ENCODE results near the gene ACOX2. TPM values are rescaled to one million over a fixed set of nuclear protein-coding genes. Genes with fewer than 3 reads are reported as not detected.
"Not testable (repeated sequence)": the region's sequence is repeated elsewhere in the genome, so short reads cannot be mapped to it uniquely, and the experiment has no call there.

The ACOX2 gene
- total RNA-seq, 1 experiment from 2014 or later: 3.0 TPM

GRCh38 chr3:58551636-58552180, 14.7 kb upstream of the ACOX2 start:
- in situ Hi-C loops (cut with HindIII; ENCODE audit: low pct_unique_long_range_greater_than_20kb, low sequenced_read_pairs): no loop called here
- no peak for DNase-seq (ENCODE audit: low read depth, low spot score)

- no peak for DNase-seq (ENCODE audit: low read depth, low spot score)
- in situ Hi-C loops (cut with HindIII; ENCODE audit: low pct_unique_long_range_greater_than_20kb, low sequenced_read_pairs): no loop called here
These were observed 7.6 kb upstream of the ACOX2 start for GRCh38 chr3:58544541-58544940.

- in situ Hi-C loops (cut with HindIII; ENCODE audit: low pct_unique_long_range_greater_than_20kb, low sequenced_read_pairs): no loop called here
- no peak for DNase-seq (ENCODE audit: low read depth, low spot score)
These were observed 3.3 kb upstream of the ACOX2 start for GRCh38 chr3:58540176-58540858.

GRCh38 chr3:58539626-58540025, 2.6 kb upstream of the ACOX2 start:
- DNase-seq (ENCODE audit: low read depth, low spot score): no peak

GRCh38 chr3:58537412-58538301, 667 bp upstream of the ACOX2 start:
- no peak for DNase-seq (ENCODE audit: low read depth, low spot score)
- in situ Hi-C loops (cut with HindIII; ENCODE audit: low pct_unique_long_range_greater_than_20kb, low sequenced_read_pairs): no loop called here

More at GRCh38 chr3:58539626-58540025, 2.6 kb upstream of the ACOX2 start:
- in situ Hi-C loops (cut with HindIII; ENCODE audit: low pct_unique_long_range_greater_than_20kb, low sequenced_read_pairs): no loop called here

- DNase-seq (ENCODE audit: low read depth, low spot score): no peak
- in situ Hi-C loops (cut with HindIII; ENCODE audit: low pct_unique_long_range_greater_than_20kb, low sequenced_read_pairs): no loop called here
These were observed 1.2 kb downstream of the ACOX2 start for GRCh38 chr3:58535531-58536500.

- in situ Hi-C loops (cut with HindIII; ENCODE audit: low pct_unique_long_range_greater_than_20kb, low sequenced_read_pairs): no loop called here
- DNase-seq (ENCODE audit: low read depth, low spot score): no peak
These were observed 2.1 kb downstream of the ACOX2 start for GRCh38 chr3:58534592-58535494.

- in situ Hi-C loops (cut with HindIII; ENCODE audit: low pct_unique_long_range_greater_than_20kb, low sequenced_read_pairs): no loop called here
- peak; percentile 78 for DNase-seq (ENCODE audit: low read depth, low spot score)
These were observed 4.2 kb downstream of the ACOX2 start for GRCh38 chr3:58532794-58533220.

GRCh38 chr3:58531956-58532355, 5.0 kb downstream of the ACOX2 start:
- in situ Hi-C loops (cut with HindIII; ENCODE audit: low pct_unique_long_range_greater_than_20kb, low sequenced_read_pairs): no loop called here
- peak; percentile 51 for DNase-seq (ENCODE audit: low read depth, low spot score)

GRCh38 chr3:58531555-58531954, 5.4 kb downstream of the ACOX2 start:
- DNase-seq (ENCODE audit: low read depth, low spot score): no peak
- in situ Hi-C loops (cut with HindIII; ENCODE audit: low pct_unique_long_range_greater_than_20kb, low sequenced_read_pairs): no loop called here

- DNase-seq (ENCODE audit: low read depth, low spot score): no peak
- in situ Hi-C loops (cut with HindIII; ENCODE audit: low pct_unique_long_range_greater_than_20kb, low sequenced_read_pairs): no loop called here
These were observed 6.6 kb downstream of the ACOX2 start for GRCh38 chr3:58530354-58530865.

GRCh38 chr3:58529516-58530353, 7.3 kb downstream of the ACOX2 start:
- in situ Hi-C loops (cut with HindIII; ENCODE audit: low pct_unique_long_range_greater_than_20kb, low sequenced_read_pairs): no loop called here
- peak; percentile 67 for DNase-seq (ENCODE audit: low read depth, low spot score)

GRCh38 chr3:58528629-58529028, 8.4 kb downstream of the ACOX2 start:
- DNase-seq (ENCODE audit: low read depth, low spot score): peak; percentile 11
- in situ Hi-C loops (cut with HindIII; ENCODE audit: low pct_unique_long_range_greater_than_20kb, low sequenced_read_pairs): no loop called here

GRCh38 chr3:58527440-58527839, 9.6 kb downstream of the ACOX2 start:
- in situ Hi-C loops (cut with HindIII; ENCODE audit: low pct_unique_long_range_greater_than_20kb, low sequenced_read_pairs); DNase-seq (ENCODE audit: low read depth, low spot score): not testable (repeated sequence)

- in situ Hi-C loops (cut with HindIII; ENCODE audit: low pct_unique_long_range_greater_than_20kb, low sequenced_read_pairs): no loop called here
- DNase-seq (ENCODE audit: low read depth, low spot score): peak; percentile 79
These were observed 10.5 kb downstream of the ACOX2 start for GRCh38 chr3:58526515-58526957.

Data from SK-MEL-5 (cell line).